Esophagus squamous epithelium (tissue), 5 donors: ENCODE results near the gene CACFD1. TPM values are rescaled to one million over a fixed set of nuclear protein-coding genes. Genes with fewer than 3 reads are reported as not detected.
A peak's percentile ranks its signal among the peaks of the same experiment; 100 is the strongest.

Experiments
- DNase-seq: peaks from one replicate; lab custom pipeline; 2025; lab: John Stamatoyannopoulos, UW
- H3K27ac ChIP-seq, 4 donors: fragments of 200-600 bp; sonication (generic); one replicate each; pipeline ENCODE4 v1.5.1; 2016 to 2019; ENCODE audit warnings: mild to moderate bottlenecking in 1 of 4
- H3K27me3 ChIP-seq, 4 donors: fragments of 200-600 bp; sonication (generic); 1 replicate in 3 of 4; 2 replicates in 1 of 4; pipeline versions ENCODE4 v1.5.1 to v1.6.0; 2017 to 2021; ENCODE audit warnings: antibody characterized with exemption in 1 of 4
- H3K36me3 ChIP-seq, 3 donors: fragments of 200-600 bp; sonication (generic); one replicate each; pipeline ENCODE4 v1.5.1; 2016 to 2019
- H3K4me1 ChIP-seq, 3 donors: fragments of 200-600 bp; sonication (generic); one replicate each; pipeline ENCODE4 v1.5.1; 2017 to 2019
- H3K4me3 ChIP-seq, 4 donors: fragments of 200-600 bp; sonication (generic); 1 replicate in 3 of 4; 2 replicates in 1 of 4; pipeline ENCODE4 v1.5.1; 2016 to 2019; ENCODE audit warnings: mild to moderate bottlenecking in 2 of 4, moderate library complexity in 1 of 4
- H3K9me3 ChIP-seq, 3 donors: fragments of 200-600 bp; sonication (generic); one replicate each; pipeline ENCODE4 v1.5.1; 2016 to 2019
- POLR2A ChIP-seq, 4 donors: fragments of 450-650 bp; IDR thresholded peaks; one replicate each; pipeline ENCODE4 v1.6.1; 2017; ENCODE audit warnings: antibody characterized with exemption in 4 of 4, mild to moderate bottlenecking in 4 of 4, moderate library complexity in 3 of 4
- WGBS, 2 donors: methylation state at CpG; one replicate each; pipeline ENCODE4 v1.1.5; 2018; 5-methylcytosine and 5-hydroxymethylcytosine counted together
- intact Hi-C: fragments of 100-400 bp; cut with DNase I; formaldehyde crosslinking; loops from one replicate; pipeline ENCODE4 v1.15.0; 2022
- total RNA-seq, 4 donors: library from RNA; depleted of rRNA; stranded (reverse); fragments of >200 nt; gene quantifications; one replicate each; pipeline ENCODE4 v1.1.0, GENCODE V29; 2016
- TF ChIP-seq, protein P1 (sequence below), 6 experiments: fragments of 450-650 bp in 4 of 6; fragments of 200-600 bp in 2 of 6; sonication (generic) in 2 of 6; IDR thresholded peaks; one replicate each; pipeline ENCODE4 v1.5.1; 2016 to 2019; ENCODE audit warnings: antibody characterized with exemption in 6 of 6, mild to moderate bottlenecking in 4 of 6, moderate library complexity in 4 of 6
- donor health status: DM: yes; HTN: yes; CAD: no.

CACFD1 gene
- total RNA-seq, 4 donors from 2014 or later: 5.9 to 13.7 (median 9.1) TPM

- WGBS, 2 donors: 85 to 92% methylated on average over 13 to 14 of the region's 22 CpGs
- Histone ChIP-seq H3K27me3 (peaks cover 0 to 57% (median 2%) of the 10 kb centered on the region in 4 donors), H3K27ac (no peak overlapping the region), H3K36me3 (no peaks in the 10 kb centered on the region), H3K4me1 (peaks cover 0 to 23% (median 9%) of the 10 kb centered on the region in 3 donors), H3K9me3 (no peaks in the 10 kb centered on the region), H3K4me3 (no peak overlapping the region)
- TF ChIP-seq, protein P1, sequence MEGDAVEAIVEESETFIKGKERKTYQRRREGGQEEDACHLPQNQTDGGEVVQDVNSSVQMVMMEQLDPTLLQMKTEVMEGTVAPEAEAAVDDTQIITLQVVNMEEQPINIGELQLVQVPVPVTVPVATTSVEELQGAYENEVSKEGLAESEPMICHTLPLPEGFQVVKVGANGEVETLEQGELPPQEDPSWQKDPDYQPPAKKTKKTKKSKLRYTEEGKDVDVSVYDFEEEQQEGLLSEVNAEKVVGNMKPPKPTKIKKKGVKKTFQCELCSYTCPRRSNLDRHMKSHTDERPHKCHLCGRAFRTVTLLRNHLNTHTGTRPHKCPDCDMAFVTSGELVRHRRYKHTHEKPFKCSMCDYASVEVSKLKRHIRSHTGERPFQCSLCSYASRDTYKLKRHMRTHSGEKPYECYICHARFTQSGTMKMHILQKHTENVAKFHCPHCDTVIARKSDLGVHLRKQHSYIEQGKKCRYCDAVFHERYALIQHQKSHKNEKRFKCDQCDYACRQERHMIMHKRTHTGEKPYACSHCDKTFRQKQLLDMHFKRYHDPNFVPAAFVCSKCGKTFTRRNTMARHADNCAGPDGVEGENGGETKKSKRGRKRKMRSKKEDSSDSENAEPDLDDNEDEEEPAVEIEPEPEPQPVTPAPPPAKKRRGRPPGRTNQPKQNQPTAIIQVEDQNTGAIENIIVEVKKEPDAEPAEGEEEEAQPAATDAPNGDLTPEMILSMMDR (IDR thresholded peaks at IDR 0.05): no peak
- no peak for TF ChIP-seq POLR2A (IDR thresholded peaks at IDR 0.05)
- DNase-seq: no peak
- intact Hi-C loops: no loop called here
These were observed 34.6 kb upstream of the CACFD1 start for GRCh38 chr9:133425049-133425632.

- intact Hi-C loops: no loop called here
- DNase-seq: no peak
- WGBS, 2 donors: 80 to 87% methylated on average over 2 to 6 of the region's 11 CpGs
- Histone ChIP-seq H3K9me3 (no peaks in the 10 kb centered on the region), H3K27ac (no peak overlapping the region), H3K27me3 (peaks cover 0 to 57% (median 2%) of the 10 kb centered on the region in 4 donors), H3K4me1 (peaks cover 0 to 23% (median 9%) of the 10 kb centered on the region in 3 donors), H3K4me3 (no peak overlapping the region), H3K36me3 (no peaks in the 10 kb centered on the region)
- no peak for TF ChIP-seq POLR2A (IDR thresholded peaks at IDR 0.05)
- TF ChIP-seq, protein P1 (IDR thresholded peaks at IDR 0.05): no peak
These were observed 33.8 kb upstream of the CACFD1 start for GRCh38 chr9:133426011-133426410.

DNA sequence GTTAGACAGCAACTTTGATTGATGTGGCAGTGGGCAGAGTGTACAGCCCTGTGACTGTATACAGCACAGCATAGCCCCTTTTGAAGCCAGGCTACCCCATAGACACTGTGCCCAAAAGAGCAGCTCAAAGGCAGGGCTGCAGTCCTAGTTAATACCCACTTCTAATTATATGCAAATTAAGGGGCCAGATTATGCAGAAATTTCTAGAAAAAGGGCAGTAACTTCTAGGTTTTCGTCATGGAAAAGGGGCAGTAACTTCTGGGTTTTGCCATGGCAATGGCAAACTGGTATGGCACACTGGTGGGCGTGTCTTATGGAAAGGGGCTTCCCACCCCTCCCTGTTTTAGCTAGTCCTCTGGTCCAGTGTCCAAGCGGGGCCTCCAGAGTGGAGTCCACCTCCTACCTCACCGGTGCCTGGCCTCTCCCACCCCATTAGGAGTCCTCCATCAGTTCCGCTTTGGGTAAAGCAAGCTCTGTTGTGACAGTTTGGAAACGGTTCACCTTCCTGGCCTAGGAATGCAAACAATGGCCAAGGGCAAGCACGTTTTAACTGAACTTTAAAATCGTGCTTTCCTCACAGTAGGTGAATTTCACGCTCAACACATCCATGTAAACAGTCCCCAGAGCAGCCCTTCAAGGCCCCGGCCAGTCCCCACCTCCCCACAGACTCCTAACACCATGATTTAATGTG, 32.0 kb upstream of the CACFD1 start:
- intact Hi-C loops: no loop called here
- Histone ChIP-seq H3K36me3 (no peaks in the 10 kb centered on the region), H3K4me3 (peak overlapping the region in 2 of 4 donors; percentile 47 to 66), H3K4me1 (peaks cover 0 to 23% (median 9%) of the 10 kb centered on the region in 3 donors), H3K27ac (no peak overlapping the region), H3K27me3 (peaks cover 0 to 57% (median 2%) of the 10 kb centered on the region in 4 donors), H3K9me3 (no peaks in the 10 kb centered on the region)
- no peak for DNase-seq
- WGBS, 2 donors: 47 to 65% methylated on average over 9 of the region's 10 CpGs
- TF ChIP-seq POLR2A (IDR thresholded peaks at IDR 0.05): no peak
- TF ChIP-seq, protein P1 (IDR thresholded peaks at IDR 0.05): no peak

- no peak for DNase-seq
- WGBS, 2 donors: 2 to 3% methylated on average over 12 to 18 of the region's 57 CpGs
- TF ChIP-seq, protein P1 (IDR thresholded peaks at IDR 0.05): no peak
- no peak for TF ChIP-seq POLR2A (IDR thresholded peaks at IDR 0.05)
- Histone ChIP-seq H3K9me3 (no peaks in the 10 kb centered on the region), H3K4me1 (peaks cover 0 to 23% (median 9%) of the 10 kb centered on the region in 3 donors), H3K27ac (no peak overlapping the region), H3K36me3 (no peaks in the 10 kb centered on the region), H3K4me3 (peak overlapping the region; percentile 19 to 66 (median 38)), H3K27me3 (peaks cover 0 to 57% (median 2%) of the 10 kb centered on the region in 4 donors)
- intact Hi-C loops: no loop called here
These were observed 31.1 kb upstream of the CACFD1 start for GRCh38 chr9:133428617-133429101.

- intact Hi-C loops: no loop called here
- Histone ChIP-seq H3K4me3 (peak overlapping the region in 3 of 4 donors; percentile 28 to 66 (median 47)), H3K27me3 (peaks cover 0 to 54% (median 2%) of the 10 kb centered on the region in 4 donors), H3K36me3 (no peaks in the 10 kb centered on the region), H3K27ac (no peak overlapping the region), H3K4me1 (peaks cover 0 to 23% (median 9%) of the 10 kb centered on the region in 3 donors), H3K9me3 (no peaks in the 10 kb centered on the region)
- 3 to 6% methylated on average over 7 to 12 of the region's 18 CpGs for WGBS, 2 donors
- TF ChIP-seq POLR2A (IDR thresholded peaks at IDR 0.05): no peak
- TF ChIP-seq, protein P1 (IDR thresholded peaks at IDR 0.05): no peak
- no peak for DNase-seq
These were observed 30.6 kb upstream of the CACFD1 start for GRCh38 chr9:133429214-133429613.
